Measurements from ENCODE around the gene TMEM204.
"Not testable (repeated sequence)": the region's sequence is repeated elsewhere in the genome, so short reads cannot be mapped to it uniquely, and the experiment has no call there.

The TMEM204 gene

DNA sequence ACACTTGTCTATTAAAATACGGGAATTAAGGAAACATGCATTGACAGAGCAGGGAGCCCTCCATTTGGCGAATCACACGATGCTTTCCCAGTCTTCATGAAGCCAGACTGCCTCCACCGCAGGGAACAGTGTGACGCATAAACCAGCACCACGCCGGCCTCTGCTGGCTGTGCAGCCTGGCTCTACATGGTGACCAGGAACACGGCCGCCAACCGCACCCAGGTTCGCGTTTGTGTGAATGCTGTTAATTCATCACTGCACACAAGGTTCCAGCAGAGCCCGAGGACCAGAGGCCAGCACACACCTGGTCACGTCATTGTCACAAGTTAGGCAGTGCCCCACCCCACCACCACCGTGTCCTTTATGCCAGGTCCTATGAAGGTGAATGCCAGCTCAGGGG is 26.7 kb downstream of the TMEM204 start:
- no peak for DNase-seq

GRCh38 chr16:1560866-1561265 is 27.4 kb downstream of the TMEM204 start:
- DNase-seq = no peak

GRCh38 chr16:1561266-1561665 is 27.8 kb downstream of the TMEM204 start:
- no peak for DNase-seq

GRCh38 chr16:1561836-1562235 is 28.4 kb downstream of the TMEM204 start:
- no peak for DNase-seq

- no peak for DNase-seq
Observed at GRCh38 chr16:1563786-1564185, 30.3 kb downstream of the TMEM204 start.

DNA sequence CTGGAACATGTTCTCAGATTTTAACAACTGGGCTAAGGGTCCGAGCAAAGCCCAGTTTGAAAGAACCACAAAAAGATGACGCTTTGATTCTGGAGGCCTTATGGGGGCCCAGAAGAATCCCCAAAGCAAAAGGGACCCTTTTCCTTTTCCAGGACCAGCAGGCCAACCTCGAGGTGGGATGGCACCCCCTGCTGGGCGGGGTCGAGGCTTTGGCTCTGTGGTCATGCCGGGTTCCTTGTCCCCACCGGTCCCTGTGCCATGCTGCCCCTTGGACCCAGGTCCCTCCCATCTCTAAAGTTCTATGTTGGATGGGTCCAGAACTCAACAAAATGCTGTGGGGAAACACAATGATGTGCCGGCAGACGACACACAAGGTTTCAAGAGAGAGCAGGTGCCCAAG is 30.9 kb downstream of the TMEM204 start:
- DNase-seq = no peak

- DNase-seq = no peak
Observed at GRCh38 chr16:1565083-1565805, 31.8 kb downstream of the TMEM204 start.

- no peak for DNase-seq
Observed at GRCh38 chr16:1567988-1568387, 34.5 kb downstream of the TMEM204 start.

DNA sequence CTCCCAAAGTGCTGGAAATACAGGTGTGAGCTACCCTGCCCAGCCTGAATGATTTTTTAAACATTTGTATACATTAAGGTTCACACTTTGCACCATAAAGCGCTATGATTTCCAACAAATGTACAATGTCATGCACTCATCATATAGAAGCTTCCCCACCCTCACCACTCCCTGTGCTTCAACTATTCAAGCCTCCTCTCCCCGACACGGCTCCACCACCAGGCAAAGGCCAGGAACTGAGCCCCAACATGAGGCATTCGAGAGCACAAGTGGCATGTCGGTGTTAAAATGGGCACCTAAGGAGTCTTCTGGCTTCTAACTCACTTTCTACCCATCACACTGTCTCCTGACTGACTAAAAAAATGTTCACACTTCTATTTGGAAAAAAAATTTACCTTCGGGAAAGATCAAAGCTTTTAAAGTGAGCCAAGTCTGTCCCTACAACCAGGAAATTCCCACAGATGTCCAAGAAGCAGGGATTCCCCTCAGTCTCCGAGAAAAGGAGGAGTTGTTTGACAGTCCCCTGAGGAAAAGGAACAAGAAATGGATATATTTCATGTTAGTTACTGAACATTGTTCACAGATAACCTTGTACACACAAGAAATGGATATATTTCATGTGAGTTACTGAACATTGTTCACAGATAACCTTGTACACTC is 37.7 kb downstream of the TMEM204 start:
- DNase-seq = no peak

DNA sequence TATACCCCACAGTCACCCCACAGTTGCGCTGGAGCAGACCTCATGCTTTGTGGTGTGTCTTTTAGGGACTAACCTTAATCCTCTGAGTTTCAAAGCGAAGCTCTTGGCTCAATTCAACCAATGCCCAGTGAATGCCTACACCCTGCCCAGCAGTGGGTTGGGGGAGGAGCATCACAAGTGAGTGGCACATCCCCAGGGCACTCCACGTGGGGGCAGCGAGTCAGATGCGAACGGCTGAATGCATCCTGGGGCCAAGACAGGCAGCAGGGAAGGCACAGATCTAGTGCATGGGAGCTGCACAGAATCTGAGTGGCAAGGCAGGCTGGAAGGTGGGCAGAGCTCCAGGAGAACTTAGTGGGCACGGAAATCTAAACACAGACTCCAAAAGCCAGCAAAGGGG is 39.2 kb downstream of the TMEM204 start:
- no peak for DNase-seq

DNA sequence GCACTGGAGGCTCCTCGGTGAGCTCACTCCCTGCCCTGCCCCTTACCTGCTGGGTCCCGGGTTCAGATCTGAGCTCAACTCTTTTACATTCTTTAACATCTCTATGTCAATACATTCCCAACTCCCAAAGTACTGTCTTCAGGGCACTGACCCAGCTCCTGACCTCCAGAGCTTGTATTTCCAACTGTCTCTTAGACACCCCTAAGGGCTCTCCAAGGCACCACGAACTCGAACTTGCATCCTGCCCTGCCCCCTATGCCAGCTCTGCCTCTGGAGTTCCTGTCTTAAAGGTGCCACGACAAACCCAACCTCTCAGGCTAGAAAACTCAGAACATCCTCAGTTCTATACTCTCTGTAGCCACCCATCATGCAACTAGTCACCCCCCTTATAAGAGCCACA is 39.8 kb downstream of the TMEM204 start:
- no peak for DNase-seq

DNA sequence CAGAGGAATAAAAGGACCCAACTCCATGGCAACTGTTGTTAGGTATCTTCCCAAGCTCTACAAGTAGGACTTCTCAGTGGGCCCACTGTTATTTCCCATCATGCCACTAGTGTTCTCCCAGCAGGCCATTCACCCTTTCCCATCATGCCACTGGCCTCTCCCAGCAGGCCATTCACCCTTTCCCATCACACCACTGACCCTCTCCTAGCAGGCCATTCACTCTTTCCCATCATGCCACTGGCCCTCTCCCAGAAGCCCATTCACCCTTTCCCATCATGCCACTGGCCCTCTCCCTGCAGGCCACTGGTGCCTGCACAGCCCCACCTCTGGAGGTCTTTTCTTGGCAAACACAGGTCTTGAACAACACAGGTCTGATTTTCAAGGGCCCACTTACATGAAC is 42.1 kb downstream of the TMEM204 start:
- DNase-seq = no peak

DNA sequence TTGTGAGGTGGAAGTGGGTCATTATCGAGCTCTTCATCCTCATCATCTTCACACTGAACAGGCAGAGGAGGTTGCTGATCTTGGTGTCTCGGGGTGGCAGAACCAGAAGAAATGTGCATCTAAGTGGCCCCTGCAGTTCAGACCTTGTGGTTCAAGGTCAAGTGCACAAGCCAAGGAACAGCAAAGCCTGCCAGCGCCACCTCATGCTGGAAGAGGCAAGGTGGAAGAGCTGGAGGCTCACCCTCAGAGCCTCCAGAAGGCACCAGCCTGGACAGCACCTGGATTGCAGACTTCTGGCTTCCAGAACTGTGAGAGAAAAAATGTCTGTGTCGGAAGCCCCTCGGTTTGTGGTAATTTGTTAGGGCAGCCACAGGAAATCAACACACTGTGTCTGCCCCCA is 45.7 kb downstream of the TMEM204 start:
- DNase-seq = no peak

GRCh38 chr16:1580256-1580655 is 46.8 kb downstream of the TMEM204 start:
- no peak for DNase-seq

GRCh38 chr16:1580956-1581355 is 47.5 kb downstream of the TMEM204 start:
- no peak for DNase-seq

DNA sequence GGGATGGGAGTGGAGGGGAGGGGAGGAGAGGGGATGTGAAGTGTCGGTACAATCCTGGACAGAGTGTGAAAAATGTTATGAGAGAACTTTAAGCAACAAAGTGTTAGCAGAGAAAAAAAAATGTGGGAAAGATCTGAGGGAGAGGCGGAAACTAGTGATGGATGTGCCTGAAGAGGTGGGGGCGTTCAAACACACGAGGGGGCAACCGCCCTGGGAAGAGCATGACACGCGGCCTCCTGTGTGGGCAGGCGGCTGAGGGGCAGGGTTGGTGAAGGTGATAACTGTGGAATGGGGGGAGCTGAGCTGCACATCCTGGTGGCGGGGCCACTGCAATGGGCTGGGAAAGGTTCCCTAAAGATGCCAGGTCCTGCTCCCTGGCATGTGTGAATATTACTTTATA is 48.3 kb downstream of the TMEM204 start:
- no peak for DNase-seq

DNA sequence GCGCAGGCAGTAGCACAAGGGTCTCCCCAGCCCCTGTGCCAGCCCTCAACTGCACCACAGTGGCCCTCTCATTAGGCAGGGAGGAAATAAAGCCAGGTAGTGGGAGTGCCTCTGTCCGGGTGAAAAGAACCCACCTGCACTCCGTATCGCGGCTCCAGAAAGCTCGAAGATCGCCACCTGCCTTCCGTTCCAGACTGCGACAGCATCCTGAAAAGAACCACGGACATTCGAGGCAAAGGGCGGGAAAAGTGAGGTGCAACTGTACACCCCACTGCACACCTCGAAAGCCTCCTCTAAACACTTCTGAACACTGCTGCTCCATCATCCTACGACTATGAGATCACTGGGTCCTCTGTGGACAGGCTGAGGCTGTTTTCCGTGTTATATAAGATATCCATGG is 49.7 kb downstream of the TMEM204 start:
- DNase-seq = no peak

DNA sequence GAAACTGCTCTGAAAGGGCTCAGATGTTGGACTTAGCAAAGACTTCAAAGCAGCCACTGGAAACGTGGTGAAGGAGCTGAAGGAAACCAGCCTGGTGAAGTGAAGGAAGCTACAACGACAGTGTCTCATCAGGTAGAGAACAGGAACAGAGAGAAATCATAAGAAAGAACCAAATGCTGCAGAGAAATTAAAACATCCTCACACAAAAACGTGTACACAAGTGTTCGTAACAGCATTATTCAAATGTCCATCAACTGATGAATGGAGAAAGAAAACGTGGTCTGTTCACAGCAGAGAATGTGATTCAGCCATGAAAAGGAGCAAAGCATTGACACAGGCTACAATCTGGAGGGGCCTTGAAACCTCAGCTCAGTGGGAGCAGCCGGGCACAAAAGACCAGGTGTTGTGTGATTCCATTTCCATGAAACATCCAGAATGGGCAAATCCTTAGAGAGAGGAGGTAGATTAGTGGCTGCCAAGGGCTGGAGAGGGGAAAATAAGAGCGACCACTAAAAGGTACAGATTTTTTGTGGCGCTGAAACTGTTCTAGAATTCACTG is 51.5 kb downstream of the TMEM204 start:
- no peak for DNase-seq

- DNase-seq = no peak
Observed at GRCh38 chr16:1590366-1590765, 56.9 kb downstream of the TMEM204 start.

- no peak for DNase-seq
Observed at GRCh38 chr16:1590930-1591705, 57.7 kb downstream of the TMEM204 start.

DNA sequence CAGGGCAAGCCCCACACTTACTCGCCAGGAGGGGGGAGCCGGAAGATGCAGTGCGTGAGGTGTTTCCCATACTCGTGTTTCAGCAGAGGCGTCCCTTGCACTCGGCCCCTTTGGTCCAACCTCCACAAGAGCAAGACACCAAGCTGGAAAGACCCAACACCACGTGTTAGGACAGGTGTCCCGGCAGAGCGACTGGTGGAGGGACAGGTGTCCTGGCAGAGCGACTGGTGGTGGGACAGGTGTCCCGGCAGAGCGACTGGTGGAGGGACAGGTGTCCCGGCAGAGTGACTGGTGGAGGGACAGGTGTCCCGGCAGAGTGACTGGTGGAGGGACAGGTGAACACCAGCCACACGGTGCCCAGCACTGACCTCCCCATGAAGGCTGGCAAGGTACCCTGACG is 59.0 kb downstream of the TMEM204 start:
- no peak for DNase-seq

GRCh38 chr16:1595511-1595910 is 62.0 kb downstream of the TMEM204 start:
- DNase-seq = not testable (repeated sequence)

DNA sequence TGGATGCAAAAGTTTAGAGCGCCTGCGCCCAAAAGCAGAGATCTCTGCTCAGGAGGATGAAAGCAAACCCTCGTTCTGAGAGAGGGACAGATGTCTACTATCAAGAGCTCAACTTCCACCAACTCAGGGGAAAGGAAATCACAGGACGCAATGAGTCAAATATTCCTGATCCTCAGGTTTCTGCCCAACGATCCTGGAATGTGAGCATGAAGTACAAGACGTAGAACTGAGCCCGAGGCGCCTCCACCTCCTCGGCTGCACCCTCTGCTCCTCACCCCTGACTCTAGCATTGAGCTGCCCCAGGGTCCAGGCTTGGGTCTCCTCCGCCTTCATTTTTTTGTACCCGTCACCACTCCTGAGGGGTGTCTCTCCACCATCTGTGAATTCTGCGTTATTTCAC is 63.0 kb downstream of the TMEM204 start:
- no peak for DNase-seq

DNA sequence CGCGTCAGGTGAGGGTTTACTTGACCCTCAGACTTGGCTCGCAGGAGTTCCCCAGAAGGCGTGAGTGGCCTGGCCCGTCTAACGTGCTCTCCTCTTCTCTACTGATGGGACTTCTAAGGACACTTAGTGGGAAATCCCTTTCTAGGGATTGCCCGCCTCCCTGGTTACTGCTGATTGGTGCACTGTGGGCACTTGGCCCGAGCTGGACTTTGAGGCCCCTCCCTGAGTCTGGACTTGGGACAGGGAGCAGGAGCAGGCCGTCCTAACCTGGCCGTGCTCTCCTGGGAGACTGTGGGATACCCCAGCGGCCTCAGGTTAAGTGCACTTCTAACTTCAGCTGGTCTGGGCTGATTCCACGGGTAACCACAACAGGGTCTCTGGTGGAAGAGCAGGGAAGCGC is 63.7 kb downstream of the TMEM204 start:
- DNase-seq = no peak

All from left hindlimb (tissue), 1 donor.